ENCODE data around the gene NFASC.

DNA sequence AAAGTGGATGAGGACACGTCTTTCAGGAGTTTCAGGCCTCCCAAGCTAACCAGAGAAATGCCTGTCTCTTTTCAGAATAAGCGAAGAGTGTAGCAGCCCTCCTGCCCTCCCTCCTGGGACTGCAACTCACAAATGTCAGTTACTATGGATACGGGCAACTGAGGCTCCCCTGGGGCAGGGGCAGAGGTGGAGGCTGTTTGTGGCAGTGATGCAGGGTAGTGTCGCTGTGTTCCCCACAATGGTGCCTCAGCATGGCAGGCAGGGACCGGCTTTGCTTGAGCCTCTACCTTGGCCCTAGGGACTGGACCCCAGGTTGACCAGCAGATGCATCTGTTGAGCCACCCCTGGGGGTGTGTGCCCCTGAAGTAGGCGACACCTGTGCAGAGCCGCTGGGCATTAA lies 10.2 kb downstream of the NFASC start:
- TF ChIP-seq, protein P1, sequence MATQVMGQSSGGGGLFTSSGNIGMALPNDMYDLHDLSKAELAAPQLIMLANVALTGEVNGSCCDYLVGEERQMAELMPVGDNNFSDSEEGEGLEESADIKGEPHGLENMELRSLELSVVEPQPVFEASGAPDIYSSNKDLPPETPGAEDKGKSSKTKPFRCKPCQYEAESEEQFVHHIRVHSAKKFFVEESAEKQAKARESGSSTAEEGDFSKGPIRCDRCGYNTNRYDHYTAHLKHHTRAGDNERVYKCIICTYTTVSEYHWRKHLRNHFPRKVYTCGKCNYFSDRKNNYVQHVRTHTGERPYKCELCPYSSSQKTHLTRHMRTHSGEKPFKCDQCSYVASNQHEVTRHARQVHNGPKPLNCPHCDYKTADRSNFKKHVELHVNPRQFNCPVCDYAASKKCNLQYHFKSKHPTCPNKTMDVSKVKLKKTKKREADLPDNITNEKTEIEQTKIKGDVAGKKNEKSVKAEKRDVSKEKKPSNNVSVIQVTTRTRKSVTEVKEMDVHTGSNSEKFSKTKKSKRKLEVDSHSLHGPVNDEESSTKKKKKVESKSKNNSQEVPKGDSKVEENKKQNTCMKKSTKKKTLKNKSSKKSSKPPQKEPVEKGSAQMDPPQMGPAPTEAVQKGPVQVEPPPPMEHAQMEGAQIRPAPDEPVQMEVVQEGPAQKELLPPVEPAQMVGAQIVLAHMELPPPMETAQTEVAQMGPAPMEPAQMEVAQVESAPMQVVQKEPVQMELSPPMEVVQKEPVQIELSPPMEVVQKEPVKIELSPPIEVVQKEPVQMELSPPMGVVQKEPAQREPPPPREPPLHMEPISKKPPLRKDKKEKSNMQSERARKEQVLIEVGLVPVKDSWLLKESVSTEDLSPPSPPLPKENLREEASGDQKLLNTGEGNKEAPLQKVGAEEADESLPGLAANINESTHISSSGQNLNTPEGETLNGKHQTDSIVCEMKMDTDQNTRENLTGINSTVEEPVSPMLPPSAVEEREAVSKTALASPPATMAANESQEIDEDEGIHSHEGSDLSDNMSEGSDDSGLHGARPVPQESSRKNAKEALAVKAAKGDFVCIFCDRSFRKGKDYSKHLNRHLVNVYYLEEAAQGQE (IDR thresholded peaks at IDR 0.05; ENCODE audit: unreplicated experiment): no peak
- TF ChIP-seq POLR2AphosphoS5 (IDR thresholded peaks at IDR 0.05; ENCODE audit: low read depth): no peak
- TF ChIP-seq, protein P2, sequence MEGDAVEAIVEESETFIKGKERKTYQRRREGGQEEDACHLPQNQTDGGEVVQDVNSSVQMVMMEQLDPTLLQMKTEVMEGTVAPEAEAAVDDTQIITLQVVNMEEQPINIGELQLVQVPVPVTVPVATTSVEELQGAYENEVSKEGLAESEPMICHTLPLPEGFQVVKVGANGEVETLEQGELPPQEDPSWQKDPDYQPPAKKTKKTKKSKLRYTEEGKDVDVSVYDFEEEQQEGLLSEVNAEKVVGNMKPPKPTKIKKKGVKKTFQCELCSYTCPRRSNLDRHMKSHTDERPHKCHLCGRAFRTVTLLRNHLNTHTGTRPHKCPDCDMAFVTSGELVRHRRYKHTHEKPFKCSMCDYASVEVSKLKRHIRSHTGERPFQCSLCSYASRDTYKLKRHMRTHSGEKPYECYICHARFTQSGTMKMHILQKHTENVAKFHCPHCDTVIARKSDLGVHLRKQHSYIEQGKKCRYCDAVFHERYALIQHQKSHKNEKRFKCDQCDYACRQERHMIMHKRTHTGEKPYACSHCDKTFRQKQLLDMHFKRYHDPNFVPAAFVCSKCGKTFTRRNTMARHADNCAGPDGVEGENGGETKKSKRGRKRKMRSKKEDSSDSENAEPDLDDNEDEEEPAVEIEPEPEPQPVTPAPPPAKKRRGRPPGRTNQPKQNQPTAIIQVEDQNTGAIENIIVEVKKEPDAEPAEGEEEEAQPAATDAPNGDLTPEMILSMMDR (conservative IDR thresholded peaks at IDR 0.05; ENCODE audit: low read depth in 2 of 2): no peak
- TF ChIP-seq ZNF331 (CRISPR knock-in tag; IDR thresholded peaks at IDR 0.05; ENCODE audit: low read depth): no peak
- TF ChIP-seq STAT1 (IDR thresholded peaks at IDR 0.05; ENCODE audit: unreplicated experiment): no peak
- TF ChIP-seq EZH2 (IDR thresholded peaks at IDR 0.05; ENCODE audit: low read depth, unreplicated experiment): no peak
- no peak for TF ChIP-seq JUNB (IDR thresholded peaks at IDR 0.05; ENCODE audit: unreplicated experiment)
- no peak for TF ChIP-seq ZNF114 (CRISPR knock-in tag; IDR thresholded peaks at IDR 0.05)
- TF ChIP-seq EZH2phosphoT487 (IDR thresholded peaks at IDR 0.05; ENCODE audit: unreplicated experiment): no peak
- no peak for TF ChIP-seq CREB1 (CRISPR knock-in tag; IDR thresholded peaks at IDR 0.05; ENCODE audit: low read depth)
- TF ChIP-seq, protein P3, sequence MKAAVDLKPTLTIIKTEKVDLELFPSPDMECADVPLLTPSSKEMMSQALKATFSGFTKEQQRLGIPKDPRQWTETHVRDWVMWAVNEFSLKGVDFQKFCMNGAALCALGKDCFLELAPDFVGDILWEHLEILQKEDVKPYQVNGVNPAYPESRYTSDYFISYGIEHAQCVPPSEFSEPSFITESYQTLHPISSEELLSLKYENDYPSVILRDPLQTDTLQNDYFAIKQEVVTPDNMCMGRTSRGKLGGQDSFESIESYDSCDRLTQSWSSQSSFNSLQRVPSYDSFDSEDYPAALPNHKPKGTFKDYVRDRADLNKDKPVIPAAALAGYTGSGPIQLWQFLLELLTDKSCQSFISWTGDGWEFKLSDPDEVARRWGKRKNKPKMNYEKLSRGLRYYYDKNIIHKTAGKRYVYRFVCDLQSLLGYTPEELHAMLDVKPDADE (IDR thresholded peaks at IDR 0.05): no peak
- TF ChIP-seq, protein P4, sequence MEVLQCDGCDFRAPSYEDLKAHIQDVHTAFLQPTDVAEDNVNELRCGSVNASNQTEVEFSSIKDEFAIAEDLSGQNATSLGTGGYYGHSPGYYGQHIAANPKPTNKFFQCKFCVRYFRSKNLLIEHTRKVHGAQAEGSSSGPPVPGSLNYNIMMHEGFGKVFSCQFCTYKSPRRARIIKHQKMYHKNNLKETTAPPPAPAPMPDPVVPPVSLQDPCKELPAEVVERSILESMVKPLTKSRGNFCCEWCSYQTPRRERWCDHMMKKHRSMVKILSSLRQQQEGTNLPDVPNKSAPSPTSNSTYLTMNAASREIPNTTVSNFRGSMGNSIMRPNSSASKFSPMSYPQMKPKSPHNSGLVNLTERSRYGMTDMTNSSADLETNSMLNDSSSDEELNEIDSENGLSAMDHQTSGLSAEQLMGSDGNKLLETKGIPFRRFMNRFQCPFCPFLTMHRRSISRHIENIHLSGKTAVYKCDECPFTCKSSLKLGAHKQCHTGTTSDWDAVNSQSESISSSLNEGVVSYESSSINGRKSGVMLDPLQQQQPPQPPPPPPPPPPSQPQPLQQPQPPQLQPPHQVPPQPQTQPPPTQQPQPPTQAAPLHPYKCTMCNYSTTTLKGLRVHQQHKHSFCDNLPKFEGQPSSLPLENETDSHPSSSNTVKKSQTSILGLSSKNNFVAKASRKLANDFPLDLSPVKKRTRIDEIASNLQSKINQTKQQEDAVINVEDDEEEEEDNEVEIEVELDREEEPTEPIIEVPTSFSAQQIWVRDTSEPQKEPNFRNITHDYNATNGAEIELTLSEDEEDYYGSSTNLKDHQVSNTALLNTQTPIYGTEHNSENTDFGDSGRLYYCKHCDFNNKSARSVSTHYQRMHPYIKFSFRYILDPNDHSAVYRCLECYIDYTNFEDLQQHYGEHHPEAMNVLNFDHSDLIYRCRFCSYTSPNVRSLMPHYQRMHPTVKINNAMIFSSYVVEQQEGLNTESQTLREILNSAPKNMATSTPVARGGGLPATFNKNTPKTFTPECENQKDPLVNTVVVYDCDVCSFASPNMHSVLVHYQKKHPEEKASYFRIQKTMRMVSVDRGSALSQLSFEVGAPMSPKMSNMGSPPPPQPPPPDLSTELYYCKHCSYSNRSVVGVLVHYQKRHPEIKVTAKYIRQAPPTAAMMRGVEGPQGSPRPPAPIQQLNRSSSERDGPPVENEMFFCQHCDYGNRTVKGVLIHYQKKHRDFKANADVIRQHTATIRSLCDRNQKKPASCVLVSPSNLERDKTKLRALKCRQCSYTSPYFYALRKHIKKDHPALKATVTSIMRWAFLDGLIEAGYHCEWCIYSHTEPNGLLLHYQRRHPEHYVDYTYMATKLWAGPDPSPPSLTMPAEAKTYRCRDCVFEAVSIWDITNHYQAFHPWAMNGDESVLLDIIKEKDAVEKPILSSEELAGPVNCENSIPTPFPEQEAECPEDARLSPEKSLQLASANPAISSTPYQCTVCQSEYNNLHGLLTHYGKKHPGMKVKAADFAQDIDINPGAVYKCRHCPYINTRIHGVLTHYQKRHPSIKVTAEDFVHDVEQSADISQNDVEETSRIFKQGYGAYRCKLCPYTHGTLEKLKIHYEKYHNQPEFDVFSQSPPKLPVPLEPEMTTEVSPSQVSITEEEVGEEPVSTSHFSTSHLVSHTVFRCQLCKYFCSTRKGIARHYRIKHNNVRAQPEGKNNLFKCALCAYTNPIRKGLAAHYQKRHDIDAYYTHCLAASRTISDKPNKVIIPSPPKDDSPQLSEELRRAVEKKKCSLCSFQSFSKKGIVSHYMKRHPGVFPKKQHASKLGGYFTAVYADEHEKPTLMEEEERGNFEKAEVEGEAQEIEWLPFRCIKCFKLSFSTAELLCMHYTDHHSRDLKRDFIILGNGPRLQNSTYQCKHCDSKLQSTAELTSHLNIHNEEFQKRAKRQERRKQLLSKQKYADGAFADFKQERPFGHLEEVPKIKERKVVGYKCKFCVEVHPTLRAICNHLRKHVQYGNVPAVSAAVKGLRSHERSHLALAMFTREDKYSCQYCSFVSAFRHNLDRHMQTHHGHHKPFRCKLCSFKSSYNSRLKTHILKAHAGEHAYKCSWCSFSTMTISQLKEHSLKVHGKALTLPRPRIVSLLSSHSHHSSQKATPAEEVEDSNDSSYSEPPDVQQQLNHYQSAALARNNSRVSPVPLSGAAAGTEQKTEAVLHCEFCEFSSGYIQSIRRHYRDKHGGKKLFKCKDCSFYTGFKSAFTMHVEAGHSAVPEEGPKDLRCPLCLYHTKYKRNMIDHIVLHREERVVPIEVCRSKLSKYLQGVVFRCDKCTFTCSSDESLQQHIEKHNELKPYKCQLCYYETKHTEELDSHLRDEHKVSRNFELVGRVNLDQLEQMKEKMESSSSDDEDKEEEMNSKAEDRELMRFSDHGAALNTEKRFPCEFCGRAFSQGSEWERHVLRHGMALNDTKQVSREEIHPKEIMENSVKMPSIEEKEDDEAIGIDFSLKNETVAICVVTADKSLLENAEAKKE (CRISPR knock-in tag; IDR thresholded peaks at IDR 0.05): no peak
- TF ChIP-seq NANOG (IDR thresholded peaks at IDR 0.05; ENCODE audit: borderline replicate concordance): no peak
